HepG2 (cell line): Measurements from ENCODE around the gene SPP1. TPM values are rescaled to one million over a fixed set of nuclear protein-coding genes. Genes with fewer than 3 reads are reported as not detected.

Experiments
- ATAC-seq: fragments of 200-7000 bp; cut with Tn5 transposase; 3 replicates; pipeline ENCODE4 v1.9.1; 2020; ENCODE audit warnings: mild to moderate bottlenecking, moderate library complexity
- BruUV-seq: library from RNA; stranded (reverse); fragments of 400-500 nt; replicated peaks from 2 replicates; lab custom pipeline; 2021; lab: Mats Ljungman, UMichigan
- CTCF ChIA-PET: fragments of 300-600 bp; formaldehyde crosslinking; extraction: SDS; loops from one replicate; lab custom pipeline; 2021; ENCODE audit warnings: low total read pairs, inconsistent platforms, low intra/inter-chr PET ratio; lab: Yijun Ruan, JAX
- POLR2A ChIA-PET: fragments of 350-600 bp; sonication (Branson Sonifier 250); formaldehyde crosslinking; loops from one replicate; lab custom pipeline; 2020; ENCODE audit warnings: antibody characterized with exemption, inconsistent platforms; lab: Yijun Ruan, JAX
- DNase-seq: peaks from one replicate; pipeline ENCODE4 v3.0.0-alpha.2; 2015; ENCODE audit warnings: low spot score
- FAIRE-seq: peaks from 3 replicates; lab custom pipeline; 2011; peaks lifted over from hg19 to GRCh38; lab: Jason Lieb, UNC
- H2AFZ ChIP-seq: one replicate; pipeline ENCODE4 v1.6.1; 2011; ENCODE audit warnings: low read length, inconsistent platforms
- H3K27ac ChIP-seq: fragments of 300-600 bp; 3 replicates; pipeline ENCODE4 v1.8.0; 2011; ENCODE audit warnings: mixed run types, mild to moderate bottlenecking, mixed read lengths, low read length, inconsistent platforms; ENCODE audit not compliant: insufficient read depth; ENCODE audit errors: extremely low read length
- H3K27me3 ChIP-seq, 2 experiments: fragments of 200-600 bp in 1 of 2; 2 replicates in 1 of 2; 3 replicates in 1 of 2; pipeline versions ENCODE4 v1.6.0 to v1.8.0; 2011; ENCODE audit warnings: low read length in 2 of 2, mild to moderate bottlenecking in 2 of 2, moderate library complexity in 2 of 2, inconsistent platforms in 1 of 2; ENCODE audit not compliant: insufficient read depth in 2 of 2, control insufficient read depth in 1 of 2
- H3K36me3 ChIP-seq, 2 experiments: fragments of 200-600 bp in 1 of 2; replicated peaks in 1 of 2; 2 replicates in 1 of 2; 3 replicates in 1 of 2; pipeline versions ENCODE4 v1.5.1 to v1.8.0; 2011; ENCODE audit warnings: low read length in 2 of 2, inconsistent platforms in 1 of 2; ENCODE audit not compliant: insufficient read depth in 2 of 2, control insufficient read depth in 1 of 2
- H3K4me1 ChIP-seq: 2 replicates; pipeline ENCODE4 v1.5.1; 2012; ENCODE audit warnings: low read length, inconsistent platforms; ENCODE audit not compliant: insufficient read depth
- H3K4me2 ChIP-seq: 2 replicates; pipeline ENCODE4 v1.6.0; 2011; ENCODE audit warnings: low read depth, low read length, inconsistent platforms
- H3K4me3 ChIP-seq, 3 experiments: fragments of 200-600 bp in 1 of 3; sonication (generic), shearing (Covaris generic) in 1 of 3; replicated peaks in 1 of 3; 2 replicates each; pipeline ENCODE4 v1.5.1; 2011 to 2016; ENCODE audit warnings: low read length in 3 of 3, inconsistent platforms in 2 of 3, low read depth in 2 of 3, mild to moderate bottlenecking in 2 of 3, control low read depth in 1 of 3, mixed read lengths in 1 of 3; ENCODE audit not compliant: insufficient read depth in 1 of 3
- H3K79me2 ChIP-seq: one replicate; pipeline ENCODE4 v1.6.1; 2011; ENCODE audit warnings: low read length, inconsistent platforms; ENCODE audit not compliant: insufficient read depth
- H3K9ac ChIP-seq: 2 replicates; pipeline ENCODE4 v1.6.0; 2011; ENCODE audit warnings: mild to moderate bottlenecking, low read depth, low read length, inconsistent platforms; ENCODE audit not compliant: insufficient read depth
- H3K9me3 ChIP-seq: 2 replicates; pipeline ENCODE4 v1.5.1; 2012; ENCODE audit warnings: mild to moderate bottlenecking, low read length
- H4K20me1 ChIP-seq: 2 replicates; pipeline ENCODE4 v1.6.0; 2011; ENCODE audit warnings: inconsistent platforms, mild to moderate bottlenecking, low read length, moderate library complexity; ENCODE audit not compliant: insufficient read depth
- ARID3A ChIP-seq: IDR thresholded peaks from 2 replicates; pipeline ENCODE4 v1.6.1; 2012; ENCODE audit warnings: low read depth, low read length, improper control_type of control experiment
- ATAD3A ChIP-seq: sonication (generic); formaldehyde crosslinking; IDR thresholded peaks from 2 replicates; pipeline ENCODE4 v1.4.0; 2020; ENCODE audit warnings: missing genetic modification reagents
- ATF2 ChIP-seq: sonication (generic); formaldehyde crosslinking; IDR thresholded peaks from 2 replicates; pipeline ENCODE4 v1.4.0; 2020; ENCODE audit warnings: missing genetic modification reagents
- MBD4 ChIP-seq: IDR thresholded peaks from 2 replicates; pipeline ENCODE4 v1.6.1; 2012; ENCODE audit warnings: low read length, inconsistent platforms, borderline replicate concordance
- SNAPC4 ChIP-seq: sonication (generic); formaldehyde crosslinking; IDR thresholded peaks from 2 replicates; pipeline ENCODE4 v1.4.0; 2020; ENCODE audit warnings: mild to moderate bottlenecking, missing genetic modification reagents
- SNAPC5 ChIP-seq: sonication (generic); formaldehyde crosslinking; IDR thresholded peaks from 2 replicates; pipeline ENCODE4 v1.8.1; 2023; ENCODE audit warnings: mild to moderate bottlenecking, missing genetic modification reagents, borderline replicate concordance
- ZNF281 ChIP-seq: sonication (generic); formaldehyde crosslinking; IDR thresholded peaks from 2 replicates; pipeline ENCODE4 v1.4.0; 2020; ENCODE audit warnings: missing genetic modification reagents, borderline replicate concordance
- ZNF496 ChIP-seq: sonication (generic); formaldehyde crosslinking; IDR thresholded peaks from 2 replicates; pipeline ENCODE4 v1.8.1; 2023; ENCODE audit warnings: mild to moderate bottlenecking, moderate library complexity, missing genetic modification reagents; ENCODE audit not compliant: insufficient replicate concordance
- ZNF570 ChIP-seq: sonication (generic); formaldehyde crosslinking; IDR thresholded peaks from 2 replicates; pipeline ENCODE4 v1.4.0; 2020; ENCODE audit warnings: mild to moderate bottlenecking, missing genetic modification reagents, borderline replicate concordance
- ZNF619 ChIP-seq: sonication (generic); formaldehyde crosslinking; IDR thresholded peaks from 2 replicates; pipeline ENCODE4 v1.4.0; 2020; ENCODE audit warnings: mild to moderate bottlenecking, missing genetic modification reagents
- WGBS: methylation state at CpG from one replicate; pipeline ENCODE4 v1.1.6; 2017; ENCODE audit warnings: low lambda C conversion rate; 5-methylcytosine and 5-hydroxymethylcytosine counted together
- in situ Hi-C: cut with HindIII; loops from 2 replicates; pipeline ENCODE4 v1.10.0; 2017; ENCODE audit warnings: low pct_unique_long_range_greater_than_20kb; ENCODE audit not compliant: extremely low pct_ligation_motif_present
- intact Hi-C: fragments of 100-400 bp; cut with micrococcal nuclease; formaldehyde crosslinking; loops from one replicate; pipeline ENCODE4 v1.10.0; 2022; ENCODE audit not compliant: unreplicated experiment
- polyA plus RNA-seq, 8 experiments: library from polyadenylated mRNA; depleted of rRNA in 3 of 8; stranded (reverse) in 7 of 8; unstranded in 1 of 8; fragments of >200 nt; fragmentation: Illumina TruSeq in 4 of 8; extraction: Trizol in 4 of 8; gene quantifications; 2 replicates each; pipeline versions ENCODE4 v1.2.1 to v1.2.3, GENCODE V29; 2011 to 2016; ENCODE audit warnings: low read depth in 4 of 8, missing spikeins in 1 of 8, mixed read lengths in 1 of 8; ENCODE audit not compliant: insufficient read depth in 1 of 8
- total RNA-seq, 5 experiments: library from RNA; depleted of rRNA; stranded (reverse); fragments of >200 nt; fragmentation: Illumina TruSeq; extraction: Trizol; gene quantifications; 2 replicates each; pipeline ENCODE4 v1.2.3, GENCODE V29; 2016; ENCODE audit warnings: low read depth in 1 of 5

SPP1 gene
- total and polyA plus RNA-seq, 2 of the 13 experiments (the other 11 are each of a cell fraction or from before 2014, with no cell fraction given) = 682 to 788 TPM

GRCh38 chr4:87947381-87948160 lies 27.9 kb upstream of the SPP1 start:
- no peaks in the 10 kb centered on the region for H3K79me2 ChIP-seq
- in situ Hi-C loops = no loop called here
- no peak overlapping the region for H2AFZ ChIP-seq
- no peaks in the 10 kb centered on the region for H3K9me3 ChIP-seq
- H3K36me3 ChIP-seq = no peaks in the 10 kb centered on the region
- H3K4me1 ChIP-seq = peaks cover 16% of the 10 kb centered on the region
- BruUV-seq = no TSS peak
- H3K27me3 ChIP-seq = no peaks in the 10 kb centered on the region
- H3K4me3 ChIP-seq = no peak overlapping the region
- POLR2A ChIA-PET = interaction anchor here (1.6 kb wide), 1 partner anchor 35 kb away, joined by 3 read pairs; no protein-coding TSS in a partner anchor
- no peaks in the 10 kb centered on the region for H4K20me1 ChIP-seq
- DNase-seq (no peak), ATAC-seq (no peak), FAIRE-seq (no peak)
- CTCF ChIA-PET = no interaction called here
- intact Hi-C loops = no loop called here
- H3K27ac ChIP-seq = no peak overlapping the region
- H3K4me2 ChIP-seq = no peak overlapping the region
- WGBS = 44% methylated on average over 4 of the region's 6 CpGs
- H3K9ac ChIP-seq = no peak overlapping the region
- TF ChIP-seq ZNF281 (CRISPR knock-in tag) (no peak), ATAD3A (CRISPR knock-in tag) (no peak), ZNF570 (CRISPR knock-in tag) (no peak), SNAPC5 (no peak), MBD4 (no peak), ATF2 (CRISPR knock-in tag) (no peak), ARID3A (no peak), ZNF496 (CRISPR knock-in tag) (no peak), ZNF619 (no peak), SNAPC4 (no peak)
